Hepatocyte (in vitro differentiated cells): ENCODE data around the gene CD177. TPM values are rescaled to one million over a fixed set of nuclear protein-coding genes. Genes with fewer than 3 reads are reported as not detected.

Source experiments
- DNase-seq: peaks from one replicate; pipeline ENCODE4 v3.0.0-alpha.2; 2016; ENCODE audit warnings: low spot score
- H2AFZ ChIP-seq: fragments of 200-600 bp; sonication (generic); 2 replicates; pipeline ENCODE4 v1.6.0; 2016; ENCODE audit warnings: antibody characterized with exemption, mild to moderate bottlenecking
- H3K27ac ChIP-seq: fragments of 200-600 bp; sonication (generic); 2 replicates; pipeline ENCODE4 v1.5.1; 2016; ENCODE audit warnings: mild to moderate bottlenecking
- H3K27me3 ChIP-seq: fragments of 200-600 bp; sonication (generic); 2 replicates; pipeline ENCODE4 v1.6.1; 2016
- H3K36me3 ChIP-seq: fragments of 200-600 bp; sonication (generic); replicated peaks from 2 replicates; pipeline ENCODE4 v1.5.1; 2016; ENCODE audit warnings: low read depth; ENCODE audit not compliant: insufficient read depth
- H3K4me1 ChIP-seq: fragments of 200-600 bp; sonication (generic); 2 replicates; pipeline ENCODE4 v1.5.1; 2016; ENCODE audit warnings: mild to moderate bottlenecking, moderate library complexity; ENCODE audit not compliant: insufficient read depth
- H3K4me2 ChIP-seq: fragments of 200-600 bp; sonication (generic); 2 replicates; pipeline ENCODE4 v1.6.0; 2016
- H3K4me3 ChIP-seq: fragments of 200-600 bp; sonication (generic); 2 replicates; pipeline ENCODE4 v1.5.1; 2016; ENCODE audit warnings: mild to moderate bottlenecking
- H3K79me2 ChIP-seq: fragments of 200-600 bp; sonication (generic); 2 replicates; pipeline ENCODE4 v1.6.0; 2017; ENCODE audit warnings: mild to moderate bottlenecking
- H3K9me2 ChIP-seq: fragments of 200-600 bp; sonication (generic); replicated peaks from 2 replicates; pipeline ENCODE4 v1.6.0; 2017; ENCODE audit warnings: mild to moderate bottlenecking; ENCODE audit not compliant: insufficient read depth
- H3K9me3 ChIP-seq: fragments of 200-600 bp; sonication (generic); 2 replicates; pipeline ENCODE4 v1.5.1; 2016; ENCODE audit warnings: low read depth, mild to moderate bottlenecking
- H4K20me1 ChIP-seq: fragments of 200-600 bp; sonication (generic); 2 replicates; pipeline ENCODE4 v1.6.0; 2016; ENCODE audit warnings: mild to moderate bottlenecking; ENCODE audit not compliant: insufficient read depth, poor library complexity, severe bottlenecking
- EZH2 ChIP-seq: fragments of 200-600 bp; sonication (generic); IDR thresholded peaks from 2 replicates; pipeline ENCODE4 v1.6.1; 2016; ENCODE audit warnings: antibody characterized with exemption, mild to moderate bottlenecking, borderline replicate concordance
- EZH2phosphoT487 ChIP-seq: fragments of 200-600 bp; sonication (generic); IDR thresholded peaks from one replicate; pipeline ENCODE4 v1.6.1; 2018; ENCODE audit warnings: antibody characterized with exemption, mild to moderate bottlenecking, low read depth, moderate library complexity; ENCODE audit not compliant: unreplicated experiment, severe bottlenecking
- WGBS: methylation state at CpG from one replicate; pipeline ENCODE4 v1.1.6; 2016; ENCODE audit warnings: low lambda C conversion rate; ENCODE audit errors: missing lambda C conversion rate; 5-methylcytosine and 5-hydroxymethylcytosine counted together
- polyA plus RNA-seq: library from polyadenylated mRNA; unstranded; fragments of >200 nt; fragmentation: Nextera tagmentation; extraction: Ambion mirVana; gene quantifications from 2 replicates; pipeline ENCODE4 v1.2.1, GENCODE V29; 2016
- total RNA-seq: library from RNA; depleted of rRNA; stranded (reverse); fragments of >200 nt; gene quantifications from 2 replicates; pipeline ENCODE4 v1.2.3, GENCODE V29; 2014
- TF ChIP-seq, protein P1 (sequence below): fragments of 200-600 bp; sonication (generic); IDR thresholded peaks from 2 replicates; pipeline ENCODE4 v1.5.1; 2016; ENCODE audit warnings: antibody characterized with exemption, mild to moderate bottlenecking; ENCODE audit not compliant: poor library complexity

CD177 gene
- total and polyA plus RNA-seq, 2 experiments from 2014 or later, result 0.30 TPM; not detected in 1

DNA sequence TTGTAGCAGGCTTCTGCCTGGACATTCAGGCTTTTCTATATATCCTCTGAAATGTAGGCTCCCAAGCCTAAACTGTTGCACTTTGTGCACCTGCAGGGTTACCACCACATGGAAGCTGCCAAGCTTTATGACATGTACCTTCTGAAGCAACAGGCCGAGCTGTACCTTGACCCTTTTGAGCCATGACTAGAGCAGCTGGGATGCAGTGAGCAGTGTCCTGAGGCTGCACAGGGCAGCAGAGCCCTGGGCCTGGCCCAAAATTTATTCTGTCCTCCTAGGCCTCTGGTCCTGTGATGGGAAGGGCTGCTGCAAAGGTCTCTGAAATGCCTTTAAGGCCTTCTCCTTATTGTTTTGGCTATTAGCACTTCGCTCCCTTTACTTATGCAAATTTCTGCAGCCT is 23.5 kb upstream of the CD177 start:
- H3K27ac ChIP-seq, result no peak overlapping the region
- WGBS, result 77% methylated on average over 2 of the region's 2 CpGs
- TF ChIP-seq, protein P1, sequence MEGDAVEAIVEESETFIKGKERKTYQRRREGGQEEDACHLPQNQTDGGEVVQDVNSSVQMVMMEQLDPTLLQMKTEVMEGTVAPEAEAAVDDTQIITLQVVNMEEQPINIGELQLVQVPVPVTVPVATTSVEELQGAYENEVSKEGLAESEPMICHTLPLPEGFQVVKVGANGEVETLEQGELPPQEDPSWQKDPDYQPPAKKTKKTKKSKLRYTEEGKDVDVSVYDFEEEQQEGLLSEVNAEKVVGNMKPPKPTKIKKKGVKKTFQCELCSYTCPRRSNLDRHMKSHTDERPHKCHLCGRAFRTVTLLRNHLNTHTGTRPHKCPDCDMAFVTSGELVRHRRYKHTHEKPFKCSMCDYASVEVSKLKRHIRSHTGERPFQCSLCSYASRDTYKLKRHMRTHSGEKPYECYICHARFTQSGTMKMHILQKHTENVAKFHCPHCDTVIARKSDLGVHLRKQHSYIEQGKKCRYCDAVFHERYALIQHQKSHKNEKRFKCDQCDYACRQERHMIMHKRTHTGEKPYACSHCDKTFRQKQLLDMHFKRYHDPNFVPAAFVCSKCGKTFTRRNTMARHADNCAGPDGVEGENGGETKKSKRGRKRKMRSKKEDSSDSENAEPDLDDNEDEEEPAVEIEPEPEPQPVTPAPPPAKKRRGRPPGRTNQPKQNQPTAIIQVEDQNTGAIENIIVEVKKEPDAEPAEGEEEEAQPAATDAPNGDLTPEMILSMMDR, result no peak
- TF ChIP-seq EZH2phosphoT487, result no peak
- TF ChIP-seq EZH2, result no peak

DNA sequence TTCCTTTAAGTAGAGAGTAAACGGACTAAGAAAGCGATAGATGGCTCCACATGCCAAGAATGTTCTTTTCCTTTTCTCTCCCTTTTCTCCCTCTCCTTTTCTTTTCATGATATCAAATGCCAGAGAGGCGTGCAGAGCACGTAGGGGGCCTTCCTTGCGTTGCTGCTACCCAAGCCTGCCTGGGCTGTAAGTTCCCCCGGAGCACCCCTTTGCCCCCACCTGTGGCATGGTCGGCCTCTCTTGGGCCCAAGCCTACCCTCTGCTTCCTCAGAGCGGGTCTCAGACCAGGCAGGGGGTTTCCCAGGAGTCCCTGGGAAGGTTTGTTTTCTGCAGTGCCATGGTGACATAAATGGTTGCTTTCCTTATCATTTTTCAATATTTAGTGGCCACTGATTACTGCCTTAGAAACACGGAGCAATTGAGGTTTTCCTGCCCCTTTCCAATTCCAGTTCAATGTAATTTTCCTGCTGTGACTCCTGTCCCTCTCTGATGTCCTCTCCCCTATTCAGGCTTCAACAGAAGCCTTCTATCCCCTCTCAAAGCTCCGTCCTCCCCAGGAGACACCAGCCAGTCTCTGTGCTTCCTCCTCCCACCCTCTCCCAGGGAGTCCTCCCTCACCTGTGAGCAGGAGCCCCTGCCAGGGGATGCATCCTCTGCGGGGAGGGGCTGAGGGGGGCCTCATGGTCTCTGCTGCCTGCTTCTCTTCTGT is 22.6 kb upstream of the CD177 start:
- Histone ChIP-seq H3K4me2 (no peak overlapping the region), H2AFZ (no peak overlapping the region), H3K4me3 (no peak overlapping the region), H3K36me3 (no peaks in the 10 kb centered on the region), H3K9me3 (no peaks in the 10 kb centered on the region), H3K79me2 (no peaks in the 10 kb centered on the region), H3K27me3 (no peaks in the 10 kb centered on the region), H3K9me2 (no peaks in the 10 kb centered on the region), H3K27ac (no peak overlapping the region), H3K4me1 (no peaks in the 10 kb centered on the region), H4K20me1 (no peaks in the 10 kb centered on the region)
- 81% methylated on average over 11 of the region's 11 CpGs for WGBS
- no peak for DNase-seq
- TF ChIP-seq EZH2phosphoT487 (no peak), EZH2 (no peak)
- TF ChIP-seq, protein P1, result no peak

More for the DNA sequence above, 23.5 kb upstream of the CD177 start:
- no peaks in the 10 kb centered on the region for H4K20me1 ChIP-seq
- H3K79me2 ChIP-seq, result no peaks in the 10 kb centered on the region
- no peaks in the 10 kb centered on the region for H3K4me1 ChIP-seq
- H3K27me3 ChIP-seq, result no peaks in the 10 kb centered on the region
- H2AFZ ChIP-seq, result no peak overlapping the region
- no peak for DNase-seq
- no peaks in the 10 kb centered on the region for H3K9me2 ChIP-seq
- no peaks in the 10 kb centered on the region for H3K36me3 ChIP-seq
- no peak overlapping the region for H3K4me2 ChIP-seq
- no peak overlapping the region for H3K4me3 ChIP-seq
- H3K9me3 ChIP-seq, result no peaks in the 10 kb centered on the region

DNA sequence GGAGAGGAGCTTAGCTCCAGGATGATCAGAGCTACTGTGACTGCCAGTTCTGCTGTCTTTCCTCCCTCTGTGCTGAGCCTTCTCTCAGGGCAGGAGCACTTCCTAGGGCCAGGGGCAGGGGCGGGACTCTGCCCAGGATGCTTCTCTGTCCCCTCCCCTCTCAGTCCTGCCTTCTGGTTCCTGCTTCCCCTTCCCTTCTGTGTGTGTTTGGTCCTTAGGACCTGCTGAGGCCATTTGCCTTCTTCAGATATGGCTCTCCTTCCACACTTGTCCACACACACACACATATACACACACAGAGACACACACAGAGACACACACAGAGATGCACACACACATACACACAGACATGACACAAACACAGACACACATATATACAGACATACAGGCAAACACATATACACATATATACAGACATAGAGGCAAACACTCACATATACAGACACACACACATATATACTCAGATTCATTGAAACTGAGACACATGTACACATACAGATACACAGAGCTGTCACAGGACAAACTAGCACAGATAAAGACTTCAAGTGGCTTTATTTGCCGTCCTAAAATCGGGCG is 22.0 kb upstream of the CD177 start:
- H3K79me2 ChIP-seq, result no peaks in the 10 kb centered on the region
- H4K20me1 ChIP-seq, result no peaks in the 10 kb centered on the region
- no peaks in the 10 kb centered on the region for H3K27me3 ChIP-seq
- no peaks in the 10 kb centered on the region for H3K36me3 ChIP-seq
- no peak overlapping the region for H3K4me2 ChIP-seq
- no peak overlapping the region for H3K4me3 ChIP-seq
- H2AFZ ChIP-seq, result no peak overlapping the region
- 79% methylated on average over 4 of the region's 4 CpGs for WGBS
- H3K4me1 ChIP-seq, result no peaks in the 10 kb centered on the region
- no peak for DNase-seq
- TF ChIP-seq, protein P1, result no peak
- H3K27ac ChIP-seq, result no peak overlapping the region
- H3K9me2 ChIP-seq, result no peaks in the 10 kb centered on the region
- no peaks in the 10 kb centered on the region for H3K9me3 ChIP-seq
